ENCODE measurements around the gene IST1.

- TF ChIP-seq CTCF (IDR thresholded peaks at IDR 0.05 in 8 of 11, conservative IDR thresholded peaks at IDR 0.05 in 3 of 11) (no peak), POLR2A (IDR thresholded peaks at IDR 0.05) (no peak), POLR2AphosphoS5 (IDR thresholded peaks at IDR 0.05) (no peak)
These were observed 10.1 kb upstream of the IST1 start for GRCh38 chr16:71885261-71885650.
